H9 (cell line): ENCODE data around the gene ATP5F1B. TPM values are rescaled to one million over a fixed set of nuclear protein-coding genes. Genes with fewer than 3 reads are reported as not detected.

Experiments used
- DNase-seq: peaks from one replicate; pipeline ENCODE4 v3.0.0-alpha.2; 2017
- H2AFZ ChIP-seq: one replicate; pipeline ENCODE4 v1.6.1; 2013; ENCODE audit warnings: mild to moderate bottlenecking, low read length, control low read depth, moderate library complexity
- H2AK5ac ChIP-seq: 2 replicates; pipeline ENCODE4 v1.6.1; 2013; ENCODE audit warnings: low read length, control low read depth, mixed read lengths; ENCODE audit not compliant: insufficient read length
- H2BK120ac ChIP-seq: one replicate; pipeline ENCODE4 v1.6.1; 2013; ENCODE audit warnings: low read depth, mild to moderate bottlenecking, low read length, control low read depth, inconsistent platforms; ENCODE audit not compliant: poor library complexity, severe bottlenecking
- H2BK12ac ChIP-seq: 2 replicates; pipeline ENCODE4 v1.6.1; 2013; ENCODE audit warnings: low read length, control low read depth, mixed read lengths, low read depth; ENCODE audit not compliant: insufficient read length
- H2BK15ac ChIP-seq: 2 replicates; pipeline ENCODE4 v1.6.1; 2013; ENCODE audit warnings: low read depth, low read length, control low read depth
- H2BK20ac ChIP-seq: one replicate; pipeline ENCODE4 v1.6.1; 2013; ENCODE audit warnings: low read depth, mild to moderate bottlenecking, low read length, control low read depth, inconsistent platforms; ENCODE audit not compliant: poor library complexity, severe bottlenecking
- H2BK5ac ChIP-seq: 2 replicates; pipeline ENCODE4 v1.6.1; 2013; ENCODE audit warnings: low read length, control low read depth, mixed read lengths; ENCODE audit not compliant: insufficient read length
- H3K14ac ChIP-seq: 2 replicates; pipeline ENCODE4 v1.6.1; 2013; ENCODE audit warnings: low read length, control low read depth; ENCODE audit not compliant: insufficient read depth
- H3K18ac ChIP-seq: 2 replicates; pipeline ENCODE4 v1.6.1; 2013; ENCODE audit warnings: low read depth, mild to moderate bottlenecking, mixed read lengths, low read length, control low read depth; ENCODE audit not compliant: insufficient read length
- H3K23ac ChIP-seq: 2 replicates; pipeline ENCODE4 v1.6.1; 2013; ENCODE audit warnings: low read length, control low read depth, mixed read lengths, low read depth; ENCODE audit not compliant: insufficient read length
- H3K23me2 ChIP-seq: 2 replicates; pipeline ENCODE4 v1.6.1; 2013; ENCODE audit warnings: low read depth, mild to moderate bottlenecking, mixed read lengths, low read length, control low read depth; ENCODE audit not compliant: insufficient read length, poor library complexity, severe bottlenecking
- H3K27ac ChIP-seq: 2 replicates; pipeline ENCODE4 v1.5.1; 2013; ENCODE audit warnings: low read length, control low read depth, mixed read lengths, low read depth; ENCODE audit not compliant: insufficient read length
- H3K27me3 ChIP-seq: 2 replicates; pipeline ENCODE4 v1.6.1; 2013; ENCODE audit warnings: low read length, control low read depth, inconsistent platforms; ENCODE audit not compliant: insufficient read depth
- H3K4ac ChIP-seq: 2 replicates; pipeline ENCODE4 v1.6.1; 2013; ENCODE audit warnings: low read depth, mild to moderate bottlenecking, control low read depth, inconsistent platforms, low read length, moderate library complexity
- H3K4me1 ChIP-seq: 2 replicates; pipeline ENCODE4 v1.6.1; 2013; ENCODE audit warnings: low read length, control low read depth, inconsistent platforms; ENCODE audit not compliant: insufficient read depth
- H3K4me2 ChIP-seq: 2 replicates; pipeline ENCODE4 v1.6.1; 2013; ENCODE audit warnings: low read length, control low read depth, mixed read lengths; ENCODE audit not compliant: insufficient read length, insufficient read depth
- H3K56ac ChIP-seq: 2 replicates; pipeline ENCODE4 v1.6.1; 2013; ENCODE audit warnings: low read depth, mild to moderate bottlenecking, mixed read lengths, low read length, control low read depth; ENCODE audit not compliant: insufficient read length
- H3K79me1 ChIP-seq: 2 replicates; pipeline ENCODE4 v1.6.1; 2013; ENCODE audit warnings: low read depth, mild to moderate bottlenecking, moderate library complexity, low read length, control low read depth, inconsistent platforms; ENCODE audit not compliant: insufficient read depth, poor library complexity, severe bottlenecking
- H3K79me2 ChIP-seq: 2 replicates; pipeline ENCODE4 v1.6.1; 2013; ENCODE audit warnings: low read length, control low read depth, inconsistent platforms; ENCODE audit not compliant: insufficient read depth
- H3K9ac ChIP-seq: 2 replicates; pipeline ENCODE4 v1.6.1; 2013; ENCODE audit warnings: low read length, control low read depth, mixed read lengths; ENCODE audit not compliant: insufficient read length; ENCODE audit errors: extremely low read depth
- H3K9me3 ChIP-seq: one replicate; pipeline ENCODE4 v1.6.1; 2013; ENCODE audit warnings: low read depth, low read length, inconsistent platforms; ENCODE audit not compliant: control insufficient read depth
- H3T11ph ChIP-seq: one replicate; pipeline ENCODE4 v1.6.1; 2013; ENCODE audit warnings: mild to moderate bottlenecking, low read length, control low read depth, inconsistent platforms
- H4K20me1 ChIP-seq: one replicate; pipeline ENCODE4 v1.6.1; 2013; ENCODE audit not compliant: control insufficient read depth, insufficient read length, insufficient read depth
- H4K5ac ChIP-seq: 2 replicates; pipeline ENCODE4 v1.6.1; 2013; ENCODE audit warnings: low read depth, mild to moderate bottlenecking, mixed read lengths, low read length, control low read depth; ENCODE audit not compliant: insufficient read length
- H4K8ac ChIP-seq: replicated peaks from 2 replicates; pipeline ENCODE4 v1.6.1; 2013; ENCODE audit warnings: low read length, control low read depth, mixed read lengths, low read depth; ENCODE audit not compliant: insufficient read length
- H4K91ac ChIP-seq: 2 replicates; pipeline ENCODE4 v1.6.1; 2013; ENCODE audit warnings: low read depth, mild to moderate bottlenecking, moderate library complexity, mixed read lengths, low read length, control low read depth; ENCODE audit not compliant: insufficient read length
- H3K27ac Mint-ChIP-seq, 3 experiments: 2 replicates in 2 of 3; 3 replicates in 1 of 3; pipeline ENCODE4 v1.8.0; 2020 to 2021; ENCODE audit warnings: mixed read lengths in 3 of 3, mild to moderate bottlenecking in 1 of 3, moderate library complexity in 1 of 3
- H3K27me3 Mint-ChIP-seq: 2 replicates; pipeline ENCODE4 v1.8.0; 2021; ENCODE audit warnings: low read depth, mild to moderate bottlenecking, moderate library complexity, mixed read lengths
- H3K36me3 Mint-ChIP-seq, 3 experiments: 2 replicates in 2 of 3; 3 replicates in 1 of 3; pipeline ENCODE4 v1.8.0; 2020 to 2021; ENCODE audit warnings: low read depth in 3 of 3, mixed read lengths in 3 of 3; ENCODE audit not compliant: insufficient read depth in 1 of 3
- H3K4me1 Mint-ChIP-seq, 2 experiments: 2 replicates each; pipeline ENCODE4 v1.8.0; 2020; ENCODE audit warnings: mixed read lengths in 2 of 2
- H3K4me3 Mint-ChIP-seq, 2 experiments: 2 replicates in 1 of 2; 3 replicates in 1 of 2; pipeline ENCODE4 v1.8.0; 2020 to 2021; ENCODE audit warnings: mild to moderate bottlenecking in 2 of 2, mixed read lengths in 2 of 2, moderate library complexity in 1 of 2
- H3K9me3 Mint-ChIP-seq, 2 experiments: 2 replicates in 1 of 2; 3 replicates in 1 of 2; pipeline ENCODE4 v1.8.0; 2020; ENCODE audit warnings: mild to moderate bottlenecking in 2 of 2, mixed read lengths in 2 of 2, moderate library complexity in 1 of 2
- CTCF ChIP-seq: fragments of 200-600 bp; sonication (generic); conservative IDR thresholded peaks from 3 replicates; pipeline ENCODE4 v1.8.0; 2021; ENCODE audit warnings: antibody characterized with exemption, mild to moderate bottlenecking
- total RNA-seq: library from RNA; stranded (reverse); gene quantifications from 2 replicates; pipeline ENCODE4 v1.2.1, GENCODE V29; 2021

The ATP5F1B gene
- total RNA-seq, 1 experiment from 2014 or later: 927 TPM

GRCh38 chr12:56626701-56627100 is 19.1 kb downstream of the ATP5F1B start:
- Mint-ChIP-seq H3K4me3 (no peak overlapping the region), H3K9me3 (peaks cover 0 to 3% of the 10 kb centered on the region in 2 experiments; a peak in 2 of 5 replicates), H3K36me3 (peaks cover 2 to 23% (median 16%) of the 10 kb centered on the region in 3 experiments; a peak in 6 of 7 replicates), H3K27me3 (no peaks in the 10 kb centered on the region), H3K27ac (no peak overlapping the region), H3K4me1 (peaks cover 32 to 33% of the 10 kb centered on the region in 2 experiments)
- Histone ChIP-seq H3K23me2 (peaks cover 10% of the 10 kb centered on the region), H3K18ac (no peak overlapping the region), H4K5ac (no peak overlapping the region), H3K9ac (no peak overlapping the region), H2BK120ac (no peak overlapping the region), H3K4me1 (peaks cover 5% of the 10 kb centered on the region; the same call in 1 of the 2 replicates), H3K4me2 (no peak overlapping the region), H3K23ac (no peak overlapping the region), H2BK12ac (no peak overlapping the region), H4K91ac (no peak overlapping the region), H4K20me1 (no peaks in the 10 kb centered on the region), H3K14ac (no peak overlapping the region), H3K79me1 (peaks cover 9% of the 10 kb centered on the region), H4K8ac (no peak overlapping the region), H3K27me3 (no peaks in the 10 kb centered on the region), H3K56ac (no peak overlapping the region), H2BK15ac (no peak overlapping the region), H2BK20ac (no peak overlapping the region), H3K4ac (no peak overlapping the region), H3T11ph (no peak overlapping the region), H3K27ac (no peak overlapping the region), H2AFZ (no peak overlapping the region), H2AK5ac (no peak overlapping the region), H3K79me2 (peaks cover 33% of the 10 kb centered on the region; the same call in 1 of the 2 replicates), H2BK5ac (no peak overlapping the region), H3K9me3 (no peaks in the 10 kb centered on the region)
- no peak for TF ChIP-seq CTCF
- no peak for DNase-seq
